HCT116 (cell line): ENCODE results near the gene LMLN.

ENCODE experiments used
- CEBPB ChIP-seq: IDR thresholded peaks from 2 replicates; pipeline ENCODE4 v1.6.1; 2012; ENCODE audit warnings: low read depth
- CTCF ChIP-seq, 3 experiments: fragments of 200-600 bp in 1 of 3; sonication (generic) in 1 of 3; IDR thresholded peaks in 2 of 3; conservative IDR thresholded peaks in 1 of 3; 2 replicates each; pipeline ENCODE4 v1.5.1; 2012 to 2017; ENCODE audit warnings: low read depth in 2 of 3, low read length in 2 of 3, antibody characterized with exemption in 1 of 3, borderline replicate concordance in 1 of 3, control low read depth in 1 of 3, mild to moderate bottlenecking in 1 of 3, mixed read lengths in 1 of 3, mixed run types in 1 of 3, moderate library complexity in 1 of 3; ENCODE audit not compliant: insufficient read depth in 1 of 3
- EZH2phosphoT487 ChIP-seq: fragments of 200-600 bp; IDR thresholded peaks from 2 replicates; pipeline ENCODE4 v1.6.1; 2018; ENCODE audit warnings: antibody characterized with exemption, borderline replicate concordance
- POLR2A ChIP-seq: IDR thresholded peaks from 2 replicates; pipeline ENCODE4 v1.7.0; 2011; ENCODE audit warnings: borderline replicate concordance; ENCODE audit not compliant: insufficient read depth, insufficient read length; ENCODE audit errors: extremely low read depth
- RAD21 ChIP-seq: IDR thresholded peaks from 2 replicates; pipeline ENCODE4 v1.6.1; 2012; ENCODE audit warnings: low read depth, mild to moderate bottlenecking

- TF ChIP-seq CEBPB (no peak), POLR2A (no peak), CTCF (IDR thresholded peaks at IDR 0.05 in 2 of 3, conservative IDR thresholded peaks at IDR 0.05 in 1 of 3; ENCODE audit: borderline replicate concordance in 1 of 3, insufficient read depth in 1 of 3, low read depth in 2 of 3, low read length in 2 of 3) (no peak), EZH2phosphoT487 (no peak), RAD21 (no peak)
These were observed 58.4 kb downstream of the LMLN start for GRCh38 chr3:198018416-198018815.
